Measurements from ENCODE around the gene SLC25A34. TPM values are rescaled to one million over a fixed set of nuclear protein-coding genes. Genes with fewer than 3 reads are reported as not detected.

Gene SLC25A34
- total RNA-seq, 2 experiments from 2014 or later: 1.6 TPM

DNA sequence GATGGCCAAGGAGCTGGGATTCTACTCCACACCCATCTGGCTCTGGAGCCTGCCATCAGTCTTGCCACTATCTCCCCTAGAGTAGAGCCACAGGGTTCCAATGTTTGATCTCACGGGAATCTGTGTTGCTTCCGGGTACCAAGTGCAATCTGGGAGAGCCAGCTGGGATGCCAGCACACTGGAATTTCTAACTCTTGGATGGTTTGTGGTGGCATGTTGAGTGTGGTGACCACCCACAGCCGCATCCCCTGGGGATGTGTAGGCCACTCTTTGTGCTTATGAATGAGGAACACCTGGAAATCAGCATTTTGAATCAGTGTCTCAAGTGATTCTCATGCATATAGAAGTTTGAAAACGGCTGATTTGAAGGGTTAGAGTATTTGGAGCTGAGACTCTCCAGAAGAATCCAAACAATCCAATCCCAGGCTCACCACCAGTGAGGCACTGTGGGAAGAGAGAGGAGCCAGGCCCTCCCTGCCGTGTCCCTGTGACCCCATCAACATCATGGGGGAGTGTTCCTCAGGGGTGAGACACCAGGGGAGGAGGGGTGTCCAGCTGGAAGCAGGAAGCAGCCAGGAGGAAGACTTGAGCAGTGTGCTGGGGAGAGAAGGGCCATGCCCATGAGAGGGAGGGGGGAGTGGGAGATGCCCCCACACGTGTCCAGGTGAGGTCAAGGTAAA lies 35.9 kb downstream of the SLC25A34 start:
- Mint-ChIP-seq H3K4me1 (ENCODE audit: low read depth) (no peaks in the 10 kb centered on the region), H3K27me3 (ENCODE audit: low read depth) (no peaks in the 10 kb centered on the region), H3K27ac (no peak overlapping the region), H3K9me3 (ENCODE audit: insufficient read depth) (no peaks in the 10 kb centered on the region), H3K4me3 (no peak overlapping the region), H3K36me3 (ENCODE audit: low read depth) (no peaks in the 10 kb centered on the region)
- DNase-seq: no peak
- ChIA-PET CTCF (interaction anchor here (1.1 kb wide), 1 partner anchor 20 kb away, joined by 4 read pairs; no protein-coding TSS in a partner anchor), POLR2A (no interaction called here)
- ATAC-seq: no peak

DNA sequence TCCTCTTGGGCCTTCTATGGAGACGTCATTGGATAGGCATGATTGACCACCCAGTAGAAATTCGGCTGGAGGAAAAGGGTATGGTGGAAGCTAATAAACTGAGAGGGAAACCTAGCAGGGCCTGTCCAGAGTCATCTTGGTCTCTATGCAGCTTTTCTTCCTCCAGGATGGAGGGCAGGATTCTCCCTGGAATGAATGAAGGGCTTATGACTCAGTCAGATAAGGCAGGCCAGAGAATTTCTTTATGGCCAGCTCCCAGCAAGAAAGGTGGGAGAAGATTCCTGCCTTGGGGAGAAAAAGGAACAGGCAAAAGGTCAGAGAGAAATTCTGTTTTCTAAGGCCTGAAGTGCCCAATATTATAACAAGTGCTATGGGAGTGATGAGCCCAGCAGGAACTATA lies 39.6 kb downstream of the SLC25A34 start:
- Mint-ChIP-seq H3K36me3 (ENCODE audit: low read depth) (no peaks in the 10 kb centered on the region), H3K9me3 (ENCODE audit: insufficient read depth) (no peaks in the 10 kb centered on the region), H3K27me3 (ENCODE audit: low read depth) (peaks cover 3% of the 10 kb centered on the region), H3K4me1 (ENCODE audit: low read depth) (no peaks in the 10 kb centered on the region), H3K4me3 (no peak overlapping the region), H3K27ac (no peak overlapping the region)
- ChIA-PET POLR2A (no interaction called here), CTCF (interaction anchor here (2.6 kb wide), 1 partner anchor 16 kb away, joined by 15 read pairs; no protein-coding TSS in a partner anchor)
- DNase-seq (no peak), ATAC-seq (no peak)

DNA sequence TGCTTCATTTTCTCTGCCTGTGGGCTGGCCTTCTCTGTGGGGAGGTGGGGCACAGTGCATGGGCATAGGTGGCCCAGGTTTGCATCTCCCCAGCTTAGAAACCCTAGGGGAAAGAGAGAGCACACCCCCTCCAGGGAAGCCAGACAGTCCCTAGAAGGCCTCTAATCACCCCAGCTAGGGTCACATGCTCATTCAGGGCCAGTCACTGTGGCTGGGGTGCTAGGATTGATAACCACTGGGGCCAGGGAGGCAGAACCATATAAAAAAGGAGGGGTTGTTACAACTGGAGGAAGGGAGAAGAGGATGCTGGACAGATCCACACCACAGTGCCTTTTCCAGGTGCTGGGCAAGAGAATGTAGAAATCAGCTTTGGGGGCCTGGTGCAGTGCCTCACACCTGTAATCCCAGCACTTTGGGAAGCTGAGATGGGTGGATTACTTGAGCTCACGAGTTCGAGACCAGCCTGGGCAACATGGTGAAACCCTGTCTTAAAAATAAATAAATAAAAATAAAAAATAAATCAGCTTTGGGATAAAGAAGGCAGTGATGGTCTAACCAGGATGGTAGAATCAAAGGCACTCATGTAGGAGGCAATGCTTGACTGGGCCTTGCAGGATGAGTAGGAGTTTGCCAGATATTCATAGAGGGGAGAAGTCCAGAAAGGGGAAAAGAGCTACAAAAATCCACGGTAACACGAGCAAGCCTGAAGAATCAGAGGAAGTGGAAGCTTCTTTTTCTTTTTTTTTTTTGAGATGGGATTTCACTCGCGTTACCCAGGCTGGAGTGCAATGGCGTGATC lies 42.0 kb downstream of the SLC25A34 start:
- no peaks in the 10 kb centered on the region for H3K4me1 Mint-ChIP-seq (ENCODE audit: low read depth)
- DNase-seq: no peak
- no peak overlapping the region for H3K4me3 Mint-ChIP-seq
- ChIA-PET POLR2A (no interaction called here), CTCF (interaction anchor here (1.0 to 1.3 kb wide), 2 partner anchors 14 to 295 kb away, joined by 4 read pairs; partner anchors contain the start of gene FAM131C)
- H3K36me3 Mint-ChIP-seq (ENCODE audit: low read depth): no peaks in the 10 kb centered on the region
- ATAC-seq: no peak
- H3K9me3 Mint-ChIP-seq (ENCODE audit: insufficient read depth): no peaks in the 10 kb centered on the region
- H3K27me3 Mint-ChIP-seq (ENCODE audit: low read depth): peaks cover 3% of the 10 kb centered on the region
- H3K27ac Mint-ChIP-seq: no peak overlapping the region

DNA sequence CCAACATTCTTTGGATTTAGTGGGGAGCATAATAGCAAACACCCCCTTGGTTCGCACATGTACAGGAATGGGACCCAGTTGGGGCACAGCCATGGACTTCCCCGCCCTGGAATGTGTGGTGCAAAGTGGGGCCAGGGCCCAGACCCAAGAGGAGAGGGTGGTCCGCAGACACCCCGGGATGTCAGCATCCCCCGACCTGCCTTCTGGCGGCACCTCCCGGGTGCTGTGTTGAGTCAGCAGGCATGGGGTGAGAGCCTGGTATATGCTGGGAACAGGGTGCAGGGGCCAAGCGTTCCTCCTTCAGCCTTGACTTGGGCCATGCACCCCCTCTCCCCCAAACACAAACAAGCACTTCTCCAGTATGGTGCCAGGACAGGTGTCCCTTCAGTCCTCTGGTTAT lies 49.6 kb downstream of the SLC25A34 start:
- Mint-ChIP-seq H3K4me1 (ENCODE audit: low read depth) (no peaks in the 10 kb centered on the region), H3K36me3 (ENCODE audit: low read depth) (no peaks in the 10 kb centered on the region), H3K9me3 (ENCODE audit: insufficient read depth) (no peaks in the 10 kb centered on the region), H3K27ac (no peak overlapping the region), H3K27me3 (ENCODE audit: low read depth) (peaks cover under 1% of the 10 kb centered on the region), H3K4me3 (no peak overlapping the region)
- CTCF ChIA-PET: no interaction called here
- DNase-seq: no peak
- POLR2A ChIA-PET: no interaction called here
- no peak for ATAC-seq

DNA sequence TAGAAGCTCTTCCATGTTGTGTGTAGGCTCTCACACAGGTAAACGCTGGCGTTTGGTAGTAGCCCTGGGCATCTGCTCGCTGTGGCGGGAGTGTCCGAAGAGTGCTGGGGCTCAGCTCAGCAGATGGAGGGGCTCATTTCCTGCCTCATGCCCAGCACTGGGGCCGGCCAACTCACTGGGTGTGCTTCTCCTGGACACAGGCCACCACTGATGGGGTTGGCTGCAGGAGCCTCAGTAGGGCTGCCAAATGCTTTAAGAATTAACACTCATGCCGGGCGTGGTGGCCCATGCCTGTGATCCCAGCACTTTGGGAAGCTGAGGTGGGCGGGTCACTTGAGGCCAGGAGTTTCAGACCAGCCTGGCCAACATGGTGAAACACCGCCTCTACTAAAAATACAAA lies 50.5 kb downstream of the SLC25A34 start:
- DNase-seq: no peak
- Mint-ChIP-seq H3K27ac (no peak overlapping the region), H3K27me3 (ENCODE audit: low read depth) (peaks cover 3% of the 10 kb centered on the region), H3K9me3 (ENCODE audit: insufficient read depth) (no peaks in the 10 kb centered on the region), H3K36me3 (ENCODE audit: low read depth) (no peaks in the 10 kb centered on the region), H3K4me1 (ENCODE audit: low read depth) (no peaks in the 10 kb centered on the region), H3K4me3 (no peak overlapping the region)
- POLR2A ChIA-PET: no interaction called here
- ATAC-seq: no peak
- CTCF ChIA-PET: interaction anchor here (1.2 kb wide), 1 partner anchor 293 kb away, joined by 4 read pairs; no protein-coding TSS in a partner anchor

DNA sequence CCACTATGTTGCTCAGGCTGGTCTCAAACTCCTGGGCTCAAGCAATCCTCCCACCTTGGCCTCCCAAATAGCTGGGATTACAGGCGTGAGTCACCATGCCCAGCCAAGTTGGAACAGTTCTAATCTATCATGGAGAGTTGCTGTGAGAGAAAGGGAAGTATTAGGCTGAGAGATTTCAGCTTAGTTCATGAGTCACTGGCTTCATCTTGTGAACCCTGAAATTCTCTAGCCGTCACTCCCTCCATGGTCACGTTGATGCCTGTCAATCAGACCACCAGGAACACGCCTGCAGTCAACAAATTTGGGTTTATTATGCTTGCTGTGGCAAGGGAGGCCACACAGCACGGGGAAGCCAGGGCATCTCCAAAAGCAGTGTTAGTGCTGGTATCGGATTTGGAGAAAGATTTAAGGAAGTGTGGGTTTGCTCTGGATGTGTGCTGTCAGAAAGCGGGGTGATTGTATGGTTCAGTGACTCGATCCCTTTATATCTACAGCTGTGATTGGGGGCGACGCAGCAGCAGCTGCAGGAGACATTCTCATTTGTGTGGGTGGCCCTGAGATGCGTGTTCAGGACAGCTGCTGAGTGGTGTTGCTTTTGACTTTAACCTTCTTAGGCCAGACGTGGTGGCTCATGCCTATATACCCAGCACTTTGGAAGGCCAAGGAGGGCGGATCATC lies 52.7 kb downstream of the SLC25A34 start:
- no peak overlapping the region for H3K27ac Mint-ChIP-seq
- H3K4me1 Mint-ChIP-seq (ENCODE audit: low read depth): peaks cover 2% of the 10 kb centered on the region
- H3K36me3 Mint-ChIP-seq (ENCODE audit: low read depth): no peaks in the 10 kb centered on the region
- no peak for DNase-seq
- no peaks in the 10 kb centered on the region for H3K9me3 Mint-ChIP-seq (ENCODE audit: insufficient read depth)
- POLR2A ChIA-PET: no interaction called here
- CTCF ChIA-PET: no interaction called here
- peaks cover 3% of the 10 kb centered on the region for H3K27me3 Mint-ChIP-seq (ENCODE audit: low read depth)
- no peak for ATAC-seq
- H3K4me3 Mint-ChIP-seq: no peak overlapping the region

Other genes starting within 250 kb of the SLC25A34 start
- gene CASP9, start 212.0 kb upstream of the SLC25A34 start, total RNA-seq: 10 to 100 TPM; 10.3 to 10.7 TPM
- gene DNAJC16, start 209.4 kb upstream of the SLC25A34 start, total RNA-seq: 10 to 100 TPM; 13.4 to 15.6 TPM
- 10 to 100 TPM; 10.3 to 10.4 TPM for gene AGMAT, start 151.2 kb upstream of the SLC25A34 start, total RNA-seq
- 10 to 100 TPM; 28.8 to 31.1 TPM for gene DDI2, start 118.8 kb upstream of the SLC25A34 start, total RNA-seq
- gene PLEKHM2, start 51.9 kb upstream of the SLC25A34 start, total RNA-seq: 10 to 100 TPM; 51.0 to 52.6 TPM
- gene TMEM82, start 6.2 kb downstream of the SLC25A34 start, total RNA-seq: not detected
- gene FBLIM1, start 22.5 kb downstream of the SLC25A34 start, total RNA-seq: not detected
- 1 to 10 TPM; 2.4 to 2.8 TPM for gene UQCRHL, start 71.4 kb downstream of the SLC25A34 start, total RNA-seq
- gene SPEN, start 111.4 kb downstream of the SLC25A34 start, total RNA-seq: 10 to 100 TPM; 65.0 to 66.3 TPM
- 10 to 100 TPM; 32.3 to 33.3 TPM for gene ZBTB17, start 239.8 kb downstream of the SLC25A34 start, total RNA-seq

Measured in activated CD8-positive, alpha-beta T cell treated with anti-CD3 and anti-CD28 coated beads, Interleukin-2, amount 10 ng/mL, durations not matched to agents 7 days and 5 days (primary cell).